ENCODE measurements around the gene P3H3.

The P3H3 gene

DNA sequence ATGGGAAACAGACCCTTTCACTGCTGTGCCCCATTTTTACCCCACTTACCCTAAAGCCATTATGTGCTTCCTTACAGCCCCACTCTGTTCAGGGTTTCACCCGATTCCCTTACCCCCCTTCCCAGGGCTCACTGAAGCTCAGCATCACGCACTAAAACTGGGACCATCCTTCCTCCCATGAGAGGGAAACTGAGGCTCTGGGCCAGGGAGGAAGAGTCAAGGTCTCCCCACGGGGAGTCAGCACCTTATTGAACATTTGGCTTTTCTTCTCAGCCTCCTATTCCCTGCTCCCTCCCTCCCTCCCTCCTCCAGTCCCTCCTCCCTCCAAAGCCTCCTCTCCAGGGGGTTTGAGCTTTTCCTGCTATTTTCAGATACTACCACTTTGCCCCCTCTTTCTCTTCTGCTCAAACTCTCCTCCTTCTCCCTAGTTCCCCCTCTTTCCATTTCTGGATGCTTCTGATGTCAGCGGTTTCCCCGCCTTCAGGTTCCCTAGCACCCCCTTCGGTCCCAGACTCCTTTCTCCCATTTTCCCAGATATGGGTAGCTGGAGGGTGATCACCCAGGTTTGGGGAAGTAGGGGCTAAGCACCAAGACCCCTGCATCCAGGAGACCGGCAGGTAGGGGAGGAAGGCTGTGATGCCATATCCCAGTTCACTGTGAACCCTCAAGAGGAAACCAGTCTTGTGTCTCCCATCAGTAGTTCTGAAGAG, 5.6 kb upstream of the P3H3 start:
- TF ChIP-seq, protein P1, sequence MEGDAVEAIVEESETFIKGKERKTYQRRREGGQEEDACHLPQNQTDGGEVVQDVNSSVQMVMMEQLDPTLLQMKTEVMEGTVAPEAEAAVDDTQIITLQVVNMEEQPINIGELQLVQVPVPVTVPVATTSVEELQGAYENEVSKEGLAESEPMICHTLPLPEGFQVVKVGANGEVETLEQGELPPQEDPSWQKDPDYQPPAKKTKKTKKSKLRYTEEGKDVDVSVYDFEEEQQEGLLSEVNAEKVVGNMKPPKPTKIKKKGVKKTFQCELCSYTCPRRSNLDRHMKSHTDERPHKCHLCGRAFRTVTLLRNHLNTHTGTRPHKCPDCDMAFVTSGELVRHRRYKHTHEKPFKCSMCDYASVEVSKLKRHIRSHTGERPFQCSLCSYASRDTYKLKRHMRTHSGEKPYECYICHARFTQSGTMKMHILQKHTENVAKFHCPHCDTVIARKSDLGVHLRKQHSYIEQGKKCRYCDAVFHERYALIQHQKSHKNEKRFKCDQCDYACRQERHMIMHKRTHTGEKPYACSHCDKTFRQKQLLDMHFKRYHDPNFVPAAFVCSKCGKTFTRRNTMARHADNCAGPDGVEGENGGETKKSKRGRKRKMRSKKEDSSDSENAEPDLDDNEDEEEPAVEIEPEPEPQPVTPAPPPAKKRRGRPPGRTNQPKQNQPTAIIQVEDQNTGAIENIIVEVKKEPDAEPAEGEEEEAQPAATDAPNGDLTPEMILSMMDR (IDR thresholded peaks at IDR 0.05; ENCODE audit: low read depth, low read length), result no peak
- peak overlapping the region; percentile 59 for H3K4me3 ChIP-seq (ENCODE audit: low read depth, low read length)

DNA sequence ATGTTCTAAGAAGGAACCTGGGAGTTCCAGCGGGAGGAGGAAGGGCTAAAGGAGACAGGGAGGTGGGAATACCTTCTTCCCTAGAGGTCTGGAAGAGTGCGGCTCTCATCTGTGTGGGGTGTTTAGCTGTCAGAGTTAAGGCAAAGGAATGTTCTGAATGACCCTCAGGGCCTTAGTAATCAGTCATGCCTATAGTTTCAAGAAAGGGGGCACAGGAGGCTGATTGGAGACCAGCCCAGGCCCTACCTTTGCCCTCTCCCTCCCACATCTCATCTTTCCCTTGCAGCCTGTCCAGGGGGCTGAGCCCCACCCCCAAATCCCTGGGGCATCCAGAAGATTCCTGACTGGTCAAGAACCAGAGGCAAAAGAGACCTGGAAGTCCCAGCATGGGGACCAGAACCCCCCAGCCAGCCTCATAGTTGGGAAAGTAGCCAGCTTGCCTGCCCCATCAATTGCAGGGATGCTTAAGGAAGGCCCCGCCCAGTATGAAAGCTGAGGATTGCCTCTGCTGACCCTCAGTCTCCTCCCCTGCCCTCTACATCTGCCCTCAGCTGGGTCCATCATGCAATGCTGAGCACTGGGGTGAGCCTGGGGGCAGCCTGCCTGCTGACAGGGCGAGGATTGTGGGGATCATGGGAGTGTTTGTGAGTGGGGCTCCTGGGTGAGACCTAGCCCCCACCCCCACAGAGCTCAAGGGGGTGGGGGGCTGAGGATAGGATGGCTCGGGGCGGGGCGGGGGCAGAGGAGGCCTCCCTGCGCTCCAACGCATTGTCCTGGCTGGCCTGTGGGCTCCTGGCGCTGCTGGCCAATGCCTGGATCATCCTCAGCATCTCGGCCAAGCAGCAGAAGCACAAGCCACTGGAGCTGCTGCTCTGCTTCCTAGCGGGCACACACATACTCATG, 4.8 kb upstream of the P3H3 start:
- H3K4me3 ChIP-seq (ENCODE audit: low read depth, low read length), result no peak overlapping the region
- TF ChIP-seq, protein P1 (IDR thresholded peaks at IDR 0.05; ENCODE audit: low read depth, low read length), result no peak

DNA sequence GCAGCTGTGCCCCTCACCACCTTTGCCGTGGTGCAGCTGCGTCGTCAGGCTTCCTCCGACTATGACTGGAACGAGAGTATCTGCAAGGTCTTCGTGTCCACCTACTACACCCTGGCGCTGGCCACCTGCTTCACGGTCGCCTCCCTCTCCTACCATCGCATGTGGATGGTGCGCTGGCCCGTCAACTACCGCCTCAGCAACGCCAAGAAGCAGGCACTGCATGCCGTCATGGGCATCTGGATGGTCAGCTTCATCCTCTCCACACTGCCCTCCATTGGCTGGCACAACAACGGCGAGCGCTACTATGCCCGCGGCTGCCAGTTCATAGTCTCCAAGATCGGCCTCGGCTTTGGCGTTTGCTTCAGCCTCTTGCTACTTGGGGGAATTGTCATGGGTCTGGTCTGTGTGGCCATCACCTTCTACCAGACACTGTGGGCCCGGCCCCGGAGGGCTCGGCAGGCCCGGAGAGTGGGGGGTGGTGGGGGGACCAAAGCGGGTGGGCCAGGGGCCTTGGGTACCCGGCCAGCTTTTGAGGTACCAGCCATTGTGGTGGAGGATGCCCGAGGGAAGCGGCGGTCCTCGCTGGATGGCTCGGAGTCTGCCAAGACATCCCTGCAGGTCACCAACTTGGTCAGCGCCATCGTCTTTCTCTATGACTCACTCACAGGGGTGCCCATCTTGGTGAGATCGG, 4.0 kb upstream of the P3H3 start:
- TF ChIP-seq, protein P1 (IDR thresholded peaks at IDR 0.05; ENCODE audit: low read depth, low read length), result no peak
- H3K4me3 ChIP-seq (ENCODE audit: low read depth, low read length), result no peak overlapping the region

DNA sequence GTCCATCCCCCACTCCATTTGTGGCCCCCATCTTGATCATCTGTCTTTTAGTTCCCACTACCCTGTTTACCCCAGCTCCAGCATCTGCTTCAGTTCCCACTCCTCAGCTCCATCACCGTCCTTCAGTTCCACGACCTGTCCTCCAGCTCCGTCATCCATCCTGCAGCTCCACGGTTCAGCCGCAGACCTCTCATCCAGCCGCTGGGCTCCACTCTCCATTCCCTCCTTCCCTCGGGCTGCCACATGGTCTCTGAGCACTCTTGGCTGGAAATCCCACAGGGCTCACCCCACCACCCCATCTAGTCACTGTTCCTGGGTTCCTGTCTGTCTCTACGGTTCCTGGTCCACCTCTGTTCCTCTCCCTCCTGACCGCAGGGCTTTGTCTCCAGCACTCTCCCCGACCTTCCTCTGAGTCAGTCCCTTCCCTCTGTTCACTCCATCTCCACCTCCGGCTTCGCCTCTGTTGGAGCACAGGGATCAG, 3.3 kb upstream of the P3H3 start:
- no peak overlapping the region for H3K4me3 ChIP-seq (ENCODE audit: low read depth, low read length)
- TF ChIP-seq, protein P1 (IDR thresholded peaks at IDR 0.05; ENCODE audit: low read depth, low read length), result no peak

DNA sequence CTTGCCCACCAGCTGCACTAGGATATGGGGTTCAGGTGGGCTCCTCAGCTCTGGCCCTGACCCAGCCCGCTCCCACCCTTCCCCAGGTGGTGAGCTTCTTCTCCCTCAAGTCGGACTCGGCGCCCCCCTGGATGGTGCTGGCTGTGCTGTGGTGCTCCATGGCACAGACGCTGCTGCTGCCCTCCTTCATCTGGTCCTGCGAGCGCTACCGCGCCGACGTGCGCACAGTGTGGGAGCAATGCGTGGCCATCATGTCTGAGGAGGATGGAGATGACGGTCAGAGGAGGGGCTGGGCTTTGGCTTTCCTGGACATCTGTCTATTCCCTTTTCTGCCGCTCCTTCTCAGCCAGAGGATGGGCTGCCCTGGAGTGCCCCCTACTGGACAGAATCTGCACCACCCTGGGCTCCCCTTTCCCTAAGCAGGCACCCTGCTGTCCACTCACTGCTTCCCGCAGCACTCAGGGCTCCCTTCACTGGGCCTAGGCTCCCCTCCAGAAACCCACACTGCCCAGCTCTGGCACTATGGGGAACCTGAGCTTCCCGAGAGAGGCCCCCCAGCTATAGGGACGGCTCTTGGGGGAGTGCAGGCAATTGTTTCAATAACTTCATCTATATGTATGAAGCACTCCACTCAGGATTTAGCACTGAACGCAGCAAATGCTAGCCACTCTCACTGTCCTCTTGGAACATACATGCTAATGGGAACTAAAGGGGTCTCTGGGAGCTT, 2.6 kb upstream of the P3H3 start:
- TF ChIP-seq, protein P1 (IDR thresholded peaks at IDR 0.05; ENCODE audit: low read depth, low read length), result peak; percentile 91
- H3K4me3 ChIP-seq (ENCODE audit: low read depth, low read length), result 0 out of 2 replicates have a peak overlapping the region, but pooled peaks have one; percentile 13

DNA sequence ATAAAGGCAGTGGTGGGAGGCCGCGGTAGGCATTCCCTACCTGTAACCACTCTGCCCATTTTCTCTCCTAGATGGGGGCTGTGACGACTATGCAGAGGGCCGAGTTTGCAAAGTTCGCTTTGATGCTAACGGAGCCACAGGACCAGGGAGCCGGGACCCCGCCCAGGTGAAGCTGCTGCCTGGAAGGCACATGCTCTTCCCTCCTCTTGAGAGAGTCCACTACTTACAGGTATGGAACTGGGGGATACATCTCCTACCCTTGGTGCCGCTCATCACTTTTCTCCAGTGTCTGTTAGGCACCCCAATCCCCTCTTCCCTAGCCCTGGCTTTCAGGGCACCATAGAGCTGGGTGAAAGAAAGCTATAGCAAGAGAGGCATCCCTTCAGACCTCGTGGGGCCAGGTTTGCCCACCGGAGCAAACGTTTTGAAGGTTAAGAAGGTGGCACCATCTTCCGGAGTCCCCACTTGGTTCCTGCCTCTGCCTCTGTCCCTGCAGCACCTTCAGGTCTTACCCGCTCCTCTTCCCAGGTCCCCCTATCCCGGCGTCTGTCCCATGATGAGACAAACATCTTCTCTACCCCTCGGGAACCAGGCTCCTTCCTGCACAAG, 2.0 kb upstream of the P3H3 start:
- no peak overlapping the region for H3K4me3 ChIP-seq (ENCODE audit: low read depth, low read length)
- TF ChIP-seq, protein P1 (IDR thresholded peaks at IDR 0.05; ENCODE audit: low read depth, low read length), result no peak
